GM21447 (cell line): ENCODE results near the gene STK4.
"Not testable (repeated sequence)": the region's sequence is repeated elsewhere in the genome, so short reads cannot be mapped to it uniquely, and the experiment has no call there.

Source experiments
- ATAC-seq: cut with Tn5 transposase; IDR thresholded peaks from one replicate; pipeline ENCODE4 v1.9.1; 2021; ENCODE audit not compliant: unreplicated experiment

STK4 gene

DNA sequence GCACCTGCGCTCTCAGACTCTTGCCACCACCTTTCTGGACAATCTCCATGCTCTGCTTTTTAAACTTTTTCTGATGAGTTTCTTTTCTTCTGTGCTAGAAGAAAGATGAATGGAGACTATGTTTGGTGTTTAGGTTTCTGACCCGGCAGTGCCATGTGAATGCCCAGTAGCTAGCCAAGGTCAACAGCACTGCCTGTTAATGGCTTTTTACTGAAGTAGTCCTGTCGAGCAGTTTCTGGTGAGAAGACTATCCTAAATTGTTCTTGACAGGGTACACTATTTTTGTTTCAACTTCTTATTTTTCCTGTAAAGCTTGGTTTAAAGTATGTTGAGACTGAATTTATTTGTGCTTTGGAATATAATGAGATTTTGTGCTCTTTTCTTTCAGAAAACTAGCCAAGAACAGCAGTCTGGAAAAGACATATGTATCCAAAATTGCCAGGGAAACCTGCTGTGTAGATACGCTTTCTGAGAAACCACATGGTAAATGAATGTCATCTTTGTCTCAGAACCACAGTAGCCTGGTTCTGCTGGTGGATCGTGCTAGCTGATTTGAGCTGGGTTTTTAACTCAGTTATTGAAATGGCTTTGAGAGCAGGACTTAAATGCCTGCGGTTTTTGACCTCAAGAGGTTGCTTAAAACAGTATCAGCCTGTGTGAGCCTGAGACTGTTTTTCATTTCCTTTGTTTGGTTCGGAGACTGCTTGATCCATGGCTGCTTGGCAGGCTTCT is 86.6 kb downstream of the STK4 start:
- ATAC-seq = peak; percentile 50

DNA sequence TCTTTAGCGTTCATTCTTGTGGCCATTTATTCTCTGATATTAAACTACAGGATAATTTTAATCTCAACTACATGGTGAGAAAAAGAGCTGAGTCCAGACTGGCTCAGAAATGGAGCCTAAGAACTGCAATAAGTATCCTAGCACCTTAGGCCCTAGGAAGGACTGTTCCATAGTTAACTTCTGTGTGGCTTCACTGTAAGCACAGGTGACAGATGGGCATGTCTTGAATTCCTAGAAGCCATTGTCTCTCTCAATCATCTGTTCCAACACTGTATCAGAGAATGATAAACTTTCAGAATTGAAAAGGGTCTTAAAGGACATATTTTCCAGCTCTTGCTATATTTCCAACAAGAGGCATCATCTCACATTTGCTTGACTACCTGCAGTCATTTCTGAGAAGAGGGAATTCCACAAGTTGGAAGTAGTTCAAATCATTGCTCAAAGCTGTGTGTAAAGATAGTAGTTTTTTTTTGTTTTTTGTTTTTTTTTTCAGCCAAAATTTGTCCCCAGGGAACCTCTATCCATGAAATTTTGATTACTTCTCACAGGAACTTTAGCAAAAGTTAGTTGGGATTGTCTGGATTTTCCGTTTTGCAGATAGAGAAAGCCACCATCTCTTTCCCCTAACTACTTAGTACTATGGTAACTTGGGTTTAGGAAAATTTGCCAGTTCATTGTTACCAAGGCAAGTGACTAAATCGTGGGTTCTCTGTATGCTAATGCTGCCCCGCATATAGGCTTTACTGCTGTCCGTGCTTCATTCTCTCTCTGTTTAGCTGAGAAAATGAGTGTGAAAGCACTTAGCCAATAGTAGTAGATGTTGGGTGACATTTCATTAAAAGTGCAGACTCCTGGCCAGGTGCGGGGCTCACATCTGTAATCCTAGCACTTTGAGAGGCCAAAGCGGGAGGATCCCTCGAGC is 87.4 kb downstream of the STK4 start:
- ATAC-seq = no peak

DNA sequence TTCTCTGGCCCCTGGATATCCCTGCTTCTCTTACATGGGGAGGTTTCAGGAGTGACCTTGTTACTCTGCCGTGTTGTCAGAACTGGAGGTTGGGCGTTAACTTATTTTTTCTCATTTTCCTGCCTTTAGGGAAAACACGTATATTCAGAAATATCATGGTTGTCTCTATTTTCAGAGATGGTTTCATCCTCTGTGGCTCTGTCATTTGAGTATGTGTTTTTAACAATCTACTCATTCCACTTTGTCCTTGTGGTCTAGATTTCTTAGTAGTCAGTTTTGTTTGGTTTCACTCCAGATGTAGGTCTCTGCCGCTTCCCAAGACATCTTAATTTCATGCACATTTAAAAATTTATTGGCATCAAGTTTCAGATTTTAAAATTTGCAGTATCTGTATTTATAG is 88.7 kb downstream of the STK4 start:
- ATAC-seq = no peak

DNA sequence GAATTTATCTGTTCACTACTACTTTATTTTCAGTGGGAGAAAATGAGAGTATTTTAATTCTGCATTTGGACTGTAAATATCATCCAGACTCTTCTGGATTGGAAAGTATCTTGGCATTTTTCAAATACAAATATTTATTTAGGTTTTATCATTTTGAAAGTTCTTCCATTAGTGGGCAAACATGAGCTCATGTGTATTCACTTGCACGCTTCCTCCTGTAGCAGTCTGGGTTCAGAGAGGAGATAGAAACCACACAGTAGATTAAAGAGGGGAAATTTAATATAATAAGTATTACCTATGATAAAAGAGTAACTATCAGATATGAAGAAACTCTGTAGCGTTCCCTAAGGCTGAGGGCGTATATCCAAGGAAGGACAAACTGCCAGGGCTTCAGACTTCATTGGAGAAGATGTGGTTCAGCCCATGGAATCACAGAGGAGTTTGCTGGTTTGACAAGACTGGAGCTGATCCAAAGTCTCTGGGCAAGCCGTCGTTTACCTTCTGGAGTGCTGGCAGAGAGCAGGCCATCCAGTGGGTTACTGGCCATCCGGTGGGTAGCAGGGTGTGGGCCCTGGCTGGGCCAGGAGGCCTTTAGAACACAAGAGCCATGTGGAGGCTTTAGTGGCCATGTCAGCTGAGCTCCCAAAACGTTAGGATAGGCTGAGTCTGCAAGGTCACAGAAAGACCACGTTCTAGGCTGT is 90.3 kb downstream of the STK4 start:
- no peak for ATAC-seq

DNA sequence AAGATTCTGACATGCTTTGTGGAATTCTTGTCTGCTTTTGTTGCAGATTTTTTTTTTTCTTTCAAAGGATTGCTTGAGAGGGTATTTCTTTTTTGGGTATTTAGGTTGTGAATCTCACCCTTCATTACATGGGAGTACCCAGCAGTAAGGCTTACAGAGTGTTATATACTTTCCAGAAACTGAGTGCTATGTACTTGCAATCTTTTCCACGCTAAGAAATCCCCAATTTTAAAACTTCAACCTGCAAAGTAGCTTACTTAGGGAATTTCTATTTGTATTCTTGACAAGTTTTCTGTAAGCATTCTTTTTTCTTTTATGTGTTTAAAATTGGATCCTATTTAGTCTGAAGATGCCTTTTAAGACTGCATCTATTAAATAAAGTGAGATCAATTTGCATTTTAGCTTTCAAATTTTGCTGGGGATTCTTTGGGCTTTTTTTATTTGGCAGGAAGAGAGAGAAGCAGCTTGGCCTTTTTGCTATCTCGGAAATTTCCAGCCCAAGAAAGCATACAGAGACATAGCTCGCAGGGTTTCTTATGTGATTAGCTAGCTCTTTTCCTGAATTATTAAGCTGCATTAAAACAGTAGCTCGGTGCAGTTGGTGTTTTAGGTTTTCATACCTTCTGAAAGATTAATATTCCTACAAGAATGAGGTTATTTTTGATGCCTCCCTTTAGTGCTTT is 92.0 kb downstream of the STK4 start:
- no peak for ATAC-seq

DNA sequence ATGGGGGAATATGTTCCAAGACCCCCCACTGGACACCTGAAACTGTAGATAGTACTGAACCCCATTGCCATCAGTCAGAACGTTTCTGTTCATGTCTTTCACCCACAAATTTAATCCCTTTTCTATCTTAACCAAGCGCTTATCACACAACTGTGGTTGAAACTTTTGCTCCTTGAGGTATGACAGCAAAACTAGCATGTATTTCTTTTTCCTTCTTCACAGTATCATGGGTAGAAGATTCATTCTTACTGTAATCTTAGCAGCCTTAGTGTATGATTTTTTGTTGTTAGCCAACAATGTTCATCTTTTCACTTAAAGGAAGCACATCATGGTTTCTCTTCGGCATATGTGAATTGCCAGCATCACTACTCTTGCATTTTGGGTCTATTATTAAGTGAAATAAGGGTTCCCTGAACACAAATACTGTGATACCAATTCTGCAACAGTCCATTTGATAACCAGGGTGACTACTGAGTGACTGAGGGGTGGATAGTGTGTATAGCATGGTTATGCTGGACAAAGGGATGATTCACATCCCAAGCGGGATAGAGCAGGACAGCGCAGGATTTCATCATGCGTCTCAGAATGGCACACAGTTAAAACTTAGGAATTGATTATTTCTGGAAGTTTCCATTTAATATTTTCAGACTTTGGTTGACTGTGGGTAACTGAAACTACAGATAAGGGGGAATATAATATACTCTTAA is 92.9 kb downstream of the STK4 start:
- ATAC-seq = no peak

DNA sequence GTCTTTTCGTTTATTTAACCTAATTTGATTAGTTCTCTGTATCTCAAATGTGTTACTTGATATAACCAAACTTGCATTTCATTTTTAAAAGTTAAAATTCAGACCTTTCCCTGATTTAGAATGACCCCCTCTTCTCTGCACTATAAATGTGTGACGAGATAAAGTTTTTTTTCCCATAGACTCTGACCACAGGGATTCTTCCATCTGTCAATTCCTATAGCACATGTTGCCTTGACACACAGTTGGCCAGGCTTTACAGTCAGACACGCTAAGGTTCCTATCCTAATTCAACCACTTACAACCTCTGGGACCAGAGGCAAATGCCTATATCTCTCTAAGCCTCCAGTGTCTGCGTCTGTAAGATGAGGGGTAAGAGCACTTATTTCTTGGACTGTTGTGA is 94.0 kb downstream of the STK4 start:
- ATAC-seq = no peak

DNA sequence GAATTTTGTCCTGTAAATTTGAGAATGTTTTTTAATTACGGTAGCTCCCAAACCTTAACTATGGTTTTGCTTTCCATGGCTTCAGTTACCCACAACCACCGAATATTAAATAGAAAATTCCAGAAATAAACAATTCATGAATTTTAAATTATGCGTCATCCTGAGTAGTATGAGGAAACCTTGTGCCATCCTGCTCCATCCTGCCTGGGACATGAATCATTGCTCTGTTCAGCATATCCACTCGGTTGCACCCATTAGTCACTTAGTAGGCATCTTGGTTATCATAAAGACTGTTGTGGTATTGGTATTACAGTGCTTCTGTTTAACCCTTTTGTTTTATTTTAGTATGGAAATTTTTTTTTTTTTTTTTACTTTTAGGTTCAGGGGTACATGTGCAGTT is 94.9 kb downstream of the STK4 start:
- ATAC-seq = no peak

DNA sequence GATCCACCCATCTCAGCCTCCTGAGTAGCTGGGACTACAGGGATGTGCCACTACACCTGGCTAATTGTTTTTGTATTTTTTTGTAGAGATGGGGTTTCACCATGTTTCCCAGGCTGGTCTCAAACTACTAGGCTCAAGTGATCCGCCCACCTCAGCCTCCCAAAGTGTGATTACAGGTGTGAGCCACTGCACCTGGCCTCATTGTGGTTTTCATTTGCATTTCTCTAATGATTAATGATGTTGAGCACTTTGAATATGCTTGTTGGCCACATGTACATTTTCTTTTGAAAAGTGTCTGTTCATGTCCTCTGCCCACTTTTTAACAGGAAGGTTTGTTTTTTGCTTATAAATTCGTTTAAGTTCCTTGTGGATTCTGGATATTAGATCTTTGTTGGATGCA is 96.8 kb downstream of the STK4 start:
- ATAC-seq = not testable (repeated sequence)

DNA sequence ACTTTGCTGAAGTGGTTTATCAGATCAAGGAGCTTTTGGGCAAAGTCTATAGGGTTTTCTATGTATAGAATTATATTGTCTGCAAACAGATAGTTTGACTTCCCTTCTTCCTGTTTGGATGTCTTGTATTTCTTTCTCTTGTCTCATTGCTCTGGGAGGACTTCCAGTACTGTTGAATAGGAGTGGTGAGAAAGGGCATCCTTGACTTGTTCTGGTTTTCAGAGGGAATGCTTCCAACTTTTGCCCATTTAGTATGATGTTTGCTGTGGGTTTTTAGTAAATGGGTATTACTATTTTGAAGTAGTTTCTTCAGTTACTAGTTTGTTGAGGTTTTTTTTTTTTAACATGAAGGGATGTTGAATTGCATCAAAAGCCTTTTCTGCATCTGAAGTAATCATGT is 98.5 kb downstream of the STK4 start:
- no peak for ATAC-seq

DNA sequence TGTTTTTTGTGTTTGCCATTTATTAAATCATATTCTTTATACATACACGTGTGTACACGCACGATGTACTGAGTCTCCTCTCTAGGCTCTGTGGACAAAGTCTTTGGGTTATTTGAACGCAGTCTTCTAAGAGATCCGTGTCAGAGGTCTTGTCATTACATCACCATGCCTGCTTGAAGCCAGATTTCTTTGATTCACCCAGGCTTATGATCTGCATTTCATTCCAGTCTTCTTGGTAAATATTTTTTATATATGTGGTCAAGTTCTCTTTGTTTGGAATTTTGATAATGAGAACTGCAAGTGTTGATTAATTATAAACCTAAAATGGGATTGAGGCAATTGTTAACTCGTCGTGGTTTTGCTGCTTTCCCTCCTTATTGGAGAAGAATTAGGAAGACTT is 100.1 kb downstream of the STK4 start:
- ATAC-seq = no peak

DNA sequence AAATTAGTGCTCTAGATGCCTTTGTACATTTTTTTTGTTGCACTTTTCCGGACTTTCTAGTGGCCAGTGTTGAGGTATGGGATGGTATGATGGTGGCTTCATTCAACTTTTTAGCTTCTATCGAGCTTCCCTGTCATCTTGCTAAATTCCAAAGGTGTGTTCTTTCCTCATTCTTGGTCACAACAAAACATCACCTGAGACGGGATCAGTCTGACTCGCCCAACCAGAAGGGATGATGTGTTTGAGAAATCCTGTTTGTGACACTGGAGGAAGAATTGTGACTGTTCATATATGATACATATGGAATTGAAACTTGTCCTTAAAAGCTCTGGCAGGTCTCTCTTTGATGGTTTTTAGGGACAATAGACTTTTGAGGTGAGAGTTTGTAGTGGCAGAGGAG is 100.8 kb downstream of the STK4 start:
- ATAC-seq = no peak

DNA sequence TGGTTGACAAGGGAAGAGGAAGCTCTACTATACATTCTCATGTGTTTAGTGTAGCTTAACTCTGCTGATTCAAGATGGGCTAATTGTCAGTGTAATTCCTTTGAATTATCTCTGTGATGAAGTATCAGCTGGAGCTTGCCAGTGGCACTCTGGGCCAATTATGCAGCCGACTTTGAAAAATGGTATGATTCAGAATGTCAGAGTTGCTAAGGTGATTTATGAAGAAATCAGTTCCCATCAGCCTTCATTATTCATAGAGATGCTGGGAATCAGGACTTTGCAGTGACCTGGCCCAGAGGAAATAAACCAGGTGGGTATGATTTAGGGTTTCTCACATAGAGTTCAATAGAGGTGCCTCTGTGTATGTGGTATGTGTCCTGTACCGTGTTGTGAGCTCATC is 101.2 kb downstream of the STK4 start:
- no peak for ATAC-seq

DNA sequence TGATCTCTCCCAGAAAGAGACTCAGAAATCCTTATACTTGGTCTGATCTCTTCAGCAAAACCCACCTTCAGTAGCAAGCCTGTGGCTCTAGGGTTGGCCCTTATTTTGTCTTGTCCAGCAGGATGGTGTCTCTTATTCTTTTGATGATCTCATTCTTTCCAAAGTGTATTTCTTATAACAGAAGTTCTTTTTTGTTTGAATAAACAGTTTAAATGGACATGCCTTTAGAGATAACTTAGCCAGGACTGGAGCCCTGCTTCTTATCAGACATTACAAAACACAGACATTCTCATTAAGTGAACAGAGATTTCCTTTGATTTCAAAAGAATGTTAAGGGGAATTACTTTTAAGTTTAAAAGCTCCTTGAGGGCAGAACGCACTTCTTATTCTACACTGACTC is 102.9 kb downstream of the STK4 start:
- ATAC-seq = no peak

DNA sequence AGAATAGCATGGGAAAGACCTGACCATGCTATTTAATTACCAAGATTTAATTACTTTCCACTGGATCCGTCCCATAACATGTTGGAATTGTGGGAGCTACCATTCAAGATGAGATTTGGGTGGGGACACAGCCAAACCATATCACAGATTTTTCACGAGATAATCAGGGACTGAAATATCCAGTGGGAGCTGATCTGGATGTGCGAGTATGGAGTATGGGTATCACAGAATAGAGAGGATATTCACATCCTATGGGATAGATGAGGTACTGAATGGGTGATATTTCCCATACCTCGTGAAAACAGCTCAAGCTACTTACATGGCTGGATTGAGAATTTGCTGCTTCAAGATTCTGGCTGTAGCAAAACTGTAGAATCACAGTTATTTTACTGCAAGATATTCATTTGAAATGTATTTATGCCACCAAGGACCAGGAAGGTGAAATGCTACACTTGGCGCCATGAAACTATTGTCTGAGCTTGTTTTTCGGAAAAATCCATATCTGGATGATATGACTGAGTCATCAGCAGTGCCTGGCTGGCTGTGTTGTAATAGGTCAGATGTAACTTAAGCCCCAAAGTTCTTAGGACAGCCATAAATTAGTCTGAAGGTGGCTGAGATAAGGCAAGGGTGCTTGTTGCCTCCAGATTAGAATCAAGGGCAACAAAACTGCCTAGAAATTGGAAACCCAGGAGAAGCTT is 104.8 kb downstream of the STK4 start:
- no peak for ATAC-seq

DNA sequence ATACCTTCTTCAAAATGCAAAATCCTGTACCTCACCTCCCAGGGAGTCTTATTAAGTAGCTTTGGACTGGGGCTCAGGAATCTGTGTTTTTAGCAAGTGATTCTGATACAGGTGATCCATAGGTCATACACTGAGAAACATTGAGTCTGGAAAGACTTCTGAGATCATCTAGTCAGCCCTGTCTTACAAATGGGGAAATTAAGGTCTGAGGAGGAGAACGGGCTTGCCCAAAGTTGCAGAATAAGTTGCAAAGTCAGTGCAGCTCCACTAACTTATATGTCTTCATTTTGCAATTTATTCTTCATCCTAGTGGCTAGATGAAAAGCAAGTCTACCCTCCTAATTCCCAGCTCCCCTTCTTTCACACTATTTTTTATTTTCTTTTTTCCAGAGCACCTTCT is 105.8 kb downstream of the STK4 start:
- no peak for ATAC-seq

DNA sequence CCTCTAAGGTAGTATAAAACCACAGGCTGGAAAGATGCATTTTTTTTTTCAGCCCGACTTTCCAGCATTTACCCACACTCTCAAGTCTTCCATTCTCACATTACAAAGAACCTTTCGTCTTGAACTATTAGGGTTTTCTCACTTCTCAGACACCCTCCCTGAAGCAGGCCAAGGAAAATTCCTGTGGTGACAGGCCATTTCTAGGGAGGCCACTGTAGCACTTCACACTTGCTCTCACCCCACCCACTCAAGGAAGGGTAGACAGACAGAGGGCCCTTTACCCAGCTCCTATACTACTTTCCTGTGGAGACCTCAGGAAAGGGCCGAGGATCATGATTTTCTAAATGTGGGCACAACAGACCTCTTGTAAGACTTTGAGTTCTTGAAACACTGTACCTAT is 106.9 kb downstream of the STK4 start:
- ATAC-seq = no peak

DNA sequence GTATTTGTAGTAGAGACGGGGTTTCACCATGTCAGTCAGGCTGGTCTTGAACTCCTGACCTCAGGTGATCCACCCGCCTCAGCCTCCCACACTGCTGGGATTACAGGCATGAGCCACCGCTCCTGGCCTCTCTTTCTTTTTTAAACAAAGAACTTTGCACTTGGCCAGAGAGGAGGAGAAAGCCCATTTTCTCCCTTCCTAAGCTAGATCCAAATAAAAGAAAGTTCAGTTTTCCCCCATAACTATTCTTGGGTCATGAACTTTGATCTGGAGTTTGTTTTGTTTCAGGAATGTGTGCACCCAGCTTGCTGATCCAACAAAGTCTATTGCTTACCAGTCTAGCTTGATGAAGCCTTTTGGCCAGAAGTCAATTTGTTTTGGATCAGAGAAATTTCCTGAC is 111.2 kb downstream of the STK4 start:
- ATAC-seq = no peak

DNA sequence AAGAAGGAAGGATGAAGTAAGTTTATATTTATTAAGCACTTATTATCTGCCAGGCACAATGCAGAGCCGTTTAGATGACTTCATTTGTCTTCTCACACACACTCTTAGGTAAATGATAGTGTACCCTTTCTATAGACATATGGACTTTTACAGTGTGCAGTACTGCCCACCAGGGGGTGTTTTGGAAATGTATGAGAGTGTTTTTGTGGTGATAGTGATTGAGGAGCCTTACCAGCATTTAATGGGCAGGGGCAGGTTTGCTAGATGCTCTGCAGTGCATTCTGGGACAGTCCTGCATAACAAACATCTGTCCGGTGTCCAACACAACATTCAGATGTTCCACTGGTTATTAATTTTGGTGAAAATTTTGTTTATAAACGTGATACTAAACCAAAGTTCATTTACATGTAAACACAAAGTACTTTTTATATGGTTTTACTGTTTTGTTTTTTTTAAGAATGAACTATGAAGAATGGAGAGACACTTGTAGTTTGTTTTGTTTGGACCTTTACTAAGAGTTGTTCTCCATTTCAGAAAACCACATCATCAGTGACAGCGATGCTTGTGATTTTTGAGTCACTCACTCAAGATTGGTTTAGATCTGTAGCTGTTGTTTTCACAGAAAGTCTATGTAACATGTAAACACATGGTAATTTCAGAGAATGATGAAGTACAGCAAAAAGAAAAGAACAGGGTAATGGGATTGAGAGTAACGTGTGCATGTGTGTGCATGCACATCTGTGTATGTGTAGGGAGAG is 114.7 kb downstream of the STK4 start:
- ATAC-seq = no peak
